Measurements from ENCODE around the gene SRGAP3. TPM values are rescaled to one million over a fixed set of nuclear protein-coding genes. Genes with fewer than 3 reads are reported as not detected.

The SRGAP3 gene
- total and polyA plus RNA-seq, 10 of the 15 experiments (the other 5 are each of a cell fraction or from before 2014, with no cell fraction given) = 0.32 to 1.7 (median 0.99) TPM

DNA sequence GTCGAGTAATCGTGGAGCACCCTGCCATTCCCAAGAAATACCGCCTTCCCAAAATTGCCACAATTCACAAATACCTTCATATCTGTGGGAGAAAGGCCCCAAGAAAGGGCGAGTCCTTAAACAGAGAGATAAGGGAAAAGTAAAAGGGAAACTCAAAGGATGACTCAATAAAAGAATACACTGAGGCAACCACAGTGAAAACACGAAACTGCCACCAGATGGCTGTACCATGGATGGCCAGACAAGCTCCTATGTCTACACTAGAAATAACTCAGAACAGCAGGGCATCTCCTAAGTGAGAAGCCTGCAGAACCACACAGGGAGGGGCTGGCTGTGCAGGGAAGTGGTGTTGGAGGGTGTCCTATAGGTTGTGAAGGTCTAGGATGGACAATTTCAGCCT is 25.0 kb downstream of the SRGAP3 start (continued):
- TF ChIP-seq ZBTB11 (CRISPR knock-in tag; IDR thresholded peaks at IDR 0.05) = no peak
- no peak for TF ChIP-seq HDGF (IDR thresholded peaks at IDR 0.05)
- no peak for TF ChIP-seq STAT1 (conservative IDR thresholded peaks at IDR 0.05)
- no peak for TF ChIP-seq POLR2AphosphoS5 (IDR thresholded peaks at IDR 0.05; ENCODE audit: low read length)
- TF ChIP-seq NFYA (IDR thresholded peaks at IDR 0.05; ENCODE audit: borderline replicate concordance, low read depth, low read length) = no peak
- TF ChIP-seq POU2F2 (IDR thresholded peaks at IDR 0.05; ENCODE audit: borderline replicate concordance, low read depth, low read length) = no peak
- no peak for TF ChIP-seq NRF1 (conservative IDR thresholded peaks at IDR 0.05; ENCODE audit: low read depth, low read length)
- TF ChIP-seq EED (IDR thresholded peaks at IDR 0.05; ENCODE audit: low read depth) = peak; percentile 74
- peak; percentile 81 for TF ChIP-seq TCF12 (IDR thresholded peaks at IDR 0.05; ENCODE audit: low read depth, low read length)
- no peak for TF ChIP-seq RCOR1 (conservative IDR thresholded peaks at IDR 0.05; ENCODE audit: low read depth, low read length)
- TF ChIP-seq BACH1 (IDR thresholded peaks at IDR 0.05; ENCODE audit: borderline replicate concordance) = no peak
- TF ChIP-seq LARP7 (IDR thresholded peaks at IDR 0.05) = no peak
- TF ChIP-seq SMARCA5 (IDR thresholded peaks at IDR 0.05) = no peak
- no peak for TF ChIP-seq NR2C2 (IDR thresholded peaks at IDR 0.05; ENCODE audit: borderline replicate concordance, control insufficient read depth, insufficient read length, low read depth)
- TF ChIP-seq SPI1 (IDR thresholded peaks at IDR 0.05; ENCODE audit: borderline replicate concordance, insufficient read depth, low read depth, low read length) = no peak
- TF ChIP-seq, protein P1, sequence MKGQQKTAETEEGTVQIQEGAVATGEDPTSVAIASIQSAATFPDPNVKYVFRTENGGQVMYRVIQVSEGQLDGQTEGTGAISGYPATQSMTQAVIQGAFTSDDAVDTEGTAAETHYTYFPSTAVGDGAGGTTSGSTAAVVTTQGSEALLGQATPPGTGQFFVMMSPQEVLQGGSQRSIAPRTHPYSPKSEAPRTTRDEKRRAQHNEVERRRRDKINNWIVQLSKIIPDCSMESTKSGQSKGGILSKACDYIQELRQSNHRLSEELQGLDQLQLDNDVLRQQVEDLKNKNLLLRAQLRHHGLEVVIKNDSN (IDR thresholded peaks at IDR 0.05; ENCODE audit: borderline replicate concordance, extremely low read length, insufficient read depth, low read depth, low read length) = no peak
- TF ChIP-seq ETV6 (conservative IDR thresholded peaks at IDR 0.05 in 1 of 2, IDR thresholded peaks at IDR 0.05 in 1 of 2; ENCODE audit: borderline replicate concordance in 1 of 2, low read depth in 1 of 2) = peak in 1 of 2 experiments; percentile 11; a peak in 1 of 4 replicates
- TF ChIP-seq, protein P2, sequence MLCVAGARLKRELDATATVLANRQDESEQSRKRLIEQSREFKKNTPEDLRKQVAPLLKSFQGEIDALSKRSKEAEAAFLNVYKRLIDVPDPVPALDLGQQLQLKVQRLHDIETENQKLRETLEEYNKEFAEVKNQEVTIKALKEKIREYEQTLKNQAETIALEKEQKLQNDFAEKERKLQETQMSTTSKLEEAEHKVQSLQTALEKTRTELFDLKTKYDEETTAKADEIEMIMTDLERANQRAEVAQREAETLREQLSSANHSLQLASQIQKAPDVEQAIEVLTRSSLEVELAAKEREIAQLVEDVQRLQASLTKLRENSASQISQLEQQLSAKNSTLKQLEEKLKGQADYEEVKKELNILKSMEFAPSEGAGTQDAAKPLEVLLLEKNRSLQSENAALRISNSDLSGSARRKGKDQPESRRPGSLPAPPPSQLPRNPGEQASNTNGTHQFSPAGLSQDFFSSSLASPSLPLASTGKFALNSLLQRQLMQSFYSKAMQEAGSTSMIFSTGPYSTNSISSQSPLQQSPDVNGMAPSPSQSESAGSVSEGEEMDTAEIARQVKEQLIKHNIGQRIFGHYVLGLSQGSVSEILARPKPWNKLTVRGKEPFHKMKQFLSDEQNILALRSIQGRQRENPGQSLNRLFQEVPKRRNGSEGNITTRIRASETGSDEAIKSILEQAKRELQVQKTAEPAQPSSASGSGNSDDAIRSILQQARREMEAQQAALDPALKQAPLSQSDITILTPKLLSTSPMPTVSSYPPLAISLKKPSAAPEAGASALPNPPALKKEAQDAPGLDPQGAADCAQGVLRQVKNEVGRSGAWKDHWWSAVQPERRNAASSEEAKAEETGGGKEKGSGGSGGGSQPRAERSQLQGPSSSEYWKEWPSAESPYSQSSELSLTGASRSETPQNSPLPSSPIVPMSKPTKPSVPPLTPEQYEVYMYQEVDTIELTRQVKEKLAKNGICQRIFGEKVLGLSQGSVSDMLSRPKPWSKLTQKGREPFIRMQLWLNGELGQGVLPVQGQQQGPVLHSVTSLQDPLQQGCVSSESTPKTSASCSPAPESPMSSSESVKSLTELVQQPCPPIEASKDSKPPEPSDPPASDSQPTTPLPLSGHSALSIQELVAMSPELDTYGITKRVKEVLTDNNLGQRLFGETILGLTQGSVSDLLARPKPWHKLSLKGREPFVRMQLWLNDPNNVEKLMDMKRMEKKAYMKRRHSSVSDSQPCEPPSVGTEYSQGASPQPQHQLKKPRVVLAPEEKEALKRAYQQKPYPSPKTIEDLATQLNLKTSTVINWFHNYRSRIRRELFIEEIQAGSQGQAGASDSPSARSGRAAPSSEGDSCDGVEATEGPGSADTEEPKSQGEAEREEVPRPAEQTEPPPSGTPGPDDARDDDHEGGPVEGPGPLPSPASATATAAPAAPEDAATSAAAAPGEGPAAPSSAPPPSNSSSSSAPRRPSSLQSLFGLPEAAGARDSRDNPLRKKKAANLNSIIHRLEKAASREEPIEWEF (IDR thresholded peaks at IDR 0.05; ENCODE audit: insufficient replicate concordance, low read depth, low read length) = no peak
- no peak for TF ChIP-seq ZNF24 (IDR thresholded peaks at IDR 0.05)
- no peak for TF ChIP-seq FOXK2 (IDR thresholded peaks at IDR 0.05)
- TF ChIP-seq, protein P3, sequence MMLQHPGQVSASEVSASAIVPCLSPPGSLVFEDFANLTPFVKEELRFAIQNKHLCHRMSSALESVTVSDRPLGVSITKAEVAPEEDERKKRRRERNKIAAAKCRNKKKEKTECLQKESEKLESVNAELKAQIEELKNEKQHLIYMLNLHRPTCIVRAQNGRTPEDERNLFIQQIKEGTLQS (IDR thresholded peaks at IDR 0.05; ENCODE audit: borderline replicate concordance, extremely low read depth, low read depth, low read length) = no peak
- TF ChIP-seq PAX8 (IDR thresholded peaks at IDR 0.05) = no peak
